ENCODE measurements around the gene ZNF521.
"Not testable (repeated sequence)": the region's sequence is repeated elsewhere in the genome, so short reads cannot be mapped to it uniquely, and the experiment has no call there.

Gene ZNF521

GRCh38 chr18:25287106-25287505 lies 64.9 kb downstream of the ZNF521 start:
- no peak for DNase-seq

- DNase-seq, result no peak
Observed at GRCh38 chr18:25284861-25285550, 67.0 kb downstream of the ZNF521 start.

GRCh38 chr18:25284281-25284680 lies 67.7 kb downstream of the ZNF521 start:
- DNase-seq, result no peak

- DNase-seq, result no peak
Observed at GRCh38 chr18:25283781-25284180, 68.2 kb downstream of the ZNF521 start.

- DNase-seq, result no peak
Observed at GRCh38 chr18:25282896-25283703, 68.9 kb downstream of the ZNF521 start.

GRCh38 chr18:25282282-25282681 lies 69.7 kb downstream of the ZNF521 start:
- DNase-seq, result no peak

GRCh38 chr18:25281556-25281955 lies 70.4 kb downstream of the ZNF521 start:
- no peak for DNase-seq

GRCh38 chr18:25279961-25280360 lies 72.0 kb downstream of the ZNF521 start:
- DNase-seq, result no peak

GRCh38 chr18:25279556-25279955 lies 72.4 kb downstream of the ZNF521 start:
- no peak for DNase-seq

- DNase-seq, result no peak
Observed at GRCh38 chr18:25279133-25279532, 72.8 kb downstream of the ZNF521 start.

GRCh38 chr18:25278394-25278793 lies 73.6 kb downstream of the ZNF521 start:
- DNase-seq, result no peak

GRCh38 chr18:25275412-25276001 lies 76.5 kb downstream of the ZNF521 start:
- DNase-seq, result no peak

GRCh38 chr18:25274926-25275325 lies 77.0 kb downstream of the ZNF521 start:
- DNase-seq, result no peak

- DNase-seq, result not testable (repeated sequence)
Observed at GRCh38 chr18:25266931-25267527, 84.9 kb downstream of the ZNF521 start.

GRCh38 chr18:25262920-25263319 lies 89.0 kb downstream of the ZNF521 start:
- DNase-seq, result no peak

GRCh38 chr18:25261768-25262167 lies 90.2 kb downstream of the ZNF521 start:
- no peak for DNase-seq

- no peak for DNase-seq
Observed at GRCh38 chr18:25256439-25256838, 95.5 kb downstream of the ZNF521 start.

GRCh38 chr18:25253779-25254178 lies 98.2 kb downstream of the ZNF521 start:
- DNase-seq, result no peak

GRCh38 chr18:25253136-25253535 lies 98.8 kb downstream of the ZNF521 start:
- DNase-seq, result no peak

GRCh38 chr18:25251068-25251467 lies 100.9 kb downstream of the ZNF521 start:
- DNase-seq, result no peak

- no peak for DNase-seq
Observed at GRCh38 chr18:25250474-25250851, 101.5 kb downstream of the ZNF521 start.

- no peak for DNase-seq
Observed at GRCh38 chr18:25248755-25249154, 103.2 kb downstream of the ZNF521 start.

GRCh38 chr18:25247725-25248124 lies 104.2 kb downstream of the ZNF521 start:
- DNase-seq, result no peak
